ENCODE results near the gene DOCK4.

The DOCK4 gene

DNA sequence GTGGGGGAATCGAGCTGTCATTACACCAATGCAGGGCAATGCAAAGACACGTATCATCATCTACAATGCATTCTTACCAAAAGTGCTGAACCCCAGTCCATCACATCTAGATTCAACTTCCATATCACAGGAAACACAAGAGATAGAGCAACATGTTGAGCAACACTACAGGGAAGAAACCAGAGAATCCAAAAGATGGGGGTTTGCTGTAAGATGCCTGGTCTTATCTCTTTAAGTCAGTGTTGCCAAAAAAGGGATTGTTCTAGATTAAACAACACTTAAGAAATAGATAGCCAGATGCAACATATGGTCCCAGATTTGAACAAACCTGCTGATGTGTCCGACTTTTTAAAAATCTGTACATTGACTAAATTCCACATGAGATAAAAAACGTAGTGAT, 328.3 kb downstream of the DOCK4 start:
- DNase-seq = no peak

DNA sequence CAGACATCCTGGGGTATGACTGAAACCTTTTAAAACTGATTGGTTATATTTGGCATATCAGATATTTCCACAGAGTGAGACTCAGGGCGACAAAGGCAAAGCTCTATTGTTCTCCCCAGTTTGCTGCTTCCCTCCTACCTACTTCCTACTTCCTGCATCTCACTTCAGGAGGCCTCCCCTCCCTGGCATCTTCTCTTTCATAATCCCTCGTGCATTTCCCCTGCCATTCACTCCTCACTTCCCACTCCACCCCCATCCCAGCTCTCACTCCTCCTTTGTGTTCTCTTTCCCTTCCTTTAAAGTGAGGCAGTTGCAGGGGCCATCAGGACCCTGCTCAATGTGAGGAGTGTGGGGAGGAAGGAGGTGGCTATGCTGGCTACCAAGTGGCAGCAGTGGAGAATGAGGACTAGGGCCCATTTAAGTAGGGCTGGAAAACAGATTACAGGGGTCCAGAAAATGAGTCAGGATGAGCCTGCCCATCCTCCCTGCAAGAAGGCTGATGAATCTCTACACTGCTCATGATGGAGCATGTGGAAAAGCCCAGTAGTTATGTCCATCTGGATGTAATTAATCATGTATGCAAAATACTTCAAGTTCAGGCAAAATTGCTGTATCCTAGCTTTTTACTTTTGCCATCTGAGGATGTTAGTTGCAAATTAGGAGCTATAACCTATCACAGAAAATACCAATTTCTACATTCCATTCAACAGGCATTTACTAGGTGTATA, 332.1 kb downstream of the DOCK4 start:
- DNase-seq = no peak

DNA sequence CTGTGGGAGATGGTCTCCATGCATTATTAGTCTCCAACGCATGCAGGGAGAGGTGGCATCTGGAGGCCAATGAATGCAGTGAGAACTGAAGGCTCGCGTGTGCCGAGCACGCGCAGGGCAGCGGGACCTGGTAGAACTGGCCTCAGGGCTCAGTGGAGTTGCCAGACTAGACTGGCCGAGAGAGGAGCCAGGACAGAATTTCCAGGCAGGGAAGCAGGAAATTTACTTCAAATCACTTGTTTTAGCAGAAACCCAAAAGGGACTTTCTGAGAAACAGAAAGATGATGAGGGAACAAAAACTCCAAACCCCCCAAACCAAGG, 332.9 kb downstream of the DOCK4 start:
- DNase-seq = no peak

DNA sequence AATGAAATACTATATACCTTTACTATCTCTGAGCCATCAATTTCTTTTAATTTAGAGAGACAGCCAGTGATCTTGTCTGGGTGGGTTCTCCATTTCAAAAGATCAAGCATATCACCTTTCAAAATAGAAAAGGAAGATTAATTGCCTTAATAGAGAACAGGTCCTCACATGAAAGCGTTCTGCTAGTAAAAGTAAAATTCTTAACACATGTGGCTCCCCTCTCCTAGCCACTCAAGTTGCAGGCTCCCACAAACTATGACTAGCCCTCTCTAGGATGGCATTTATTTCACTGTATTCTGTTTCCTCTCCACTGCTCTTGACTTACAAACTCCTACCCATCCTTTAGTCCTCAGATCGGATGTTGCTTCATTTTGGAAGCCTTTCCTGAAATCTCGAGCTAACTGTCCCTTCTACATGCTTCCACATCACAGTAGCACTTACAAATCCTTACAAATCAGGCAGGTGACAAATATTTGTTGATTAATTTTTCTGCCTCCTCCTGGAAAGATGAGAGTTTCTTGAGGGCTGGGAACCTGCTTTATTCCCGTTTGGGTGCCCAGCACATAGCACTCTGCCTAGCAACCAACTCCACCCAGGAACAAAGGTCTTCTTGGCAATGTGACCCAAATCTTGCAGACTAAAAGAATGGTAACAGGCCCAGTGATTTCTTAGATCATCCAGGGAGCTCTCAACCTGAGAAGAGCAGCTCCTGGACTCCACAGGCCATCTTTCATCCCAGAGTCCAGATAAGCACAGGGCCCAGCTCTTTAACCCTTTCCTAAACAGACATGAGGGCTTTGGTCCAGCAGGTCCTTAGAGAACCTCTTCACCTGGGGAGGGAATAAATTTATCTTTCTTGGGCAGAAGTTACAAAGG, 333.5 kb downstream of the DOCK4 start:
- no peak for DNase-seq

DNA sequence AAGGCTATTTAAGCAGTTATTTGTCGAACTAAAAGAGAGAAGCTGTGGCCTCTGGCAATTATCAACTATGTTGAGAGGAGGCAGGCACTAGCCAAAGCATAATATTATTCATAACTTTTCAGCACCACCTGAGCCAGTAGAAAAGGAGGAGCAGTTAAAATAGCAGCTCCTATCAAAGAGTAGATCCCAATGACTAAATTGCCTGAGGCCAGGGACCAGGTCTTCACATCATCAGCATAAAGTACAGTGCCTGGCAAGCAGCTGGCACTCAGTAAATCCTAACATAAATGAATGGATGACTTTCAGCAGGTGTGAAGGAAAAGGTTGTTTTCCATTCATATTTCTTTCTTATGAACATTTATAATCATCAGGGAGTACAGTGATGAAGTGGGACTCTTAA, 334.9 kb downstream of the DOCK4 start:
- DNase-seq = no peak

DNA sequence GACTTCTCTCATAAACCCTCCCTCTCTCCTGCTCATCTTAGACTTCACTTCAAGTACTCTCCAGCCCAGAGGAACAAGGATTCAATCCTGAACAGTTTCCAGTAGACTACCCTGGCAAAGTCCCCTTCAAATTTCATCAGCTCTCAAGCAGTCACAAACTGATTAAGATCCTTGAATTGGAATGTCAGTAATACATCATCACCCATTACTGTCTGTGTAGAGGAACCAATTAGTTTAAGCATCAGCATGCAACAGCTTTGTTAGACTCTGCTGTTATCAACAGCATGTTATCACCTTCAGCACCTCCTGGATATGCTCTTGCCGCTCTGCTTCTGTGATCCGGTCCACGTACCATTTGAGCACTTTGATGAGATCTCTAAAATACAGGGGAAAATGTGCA, 336.9 kb downstream of the DOCK4 start:
- no peak for DNase-seq

DNA sequence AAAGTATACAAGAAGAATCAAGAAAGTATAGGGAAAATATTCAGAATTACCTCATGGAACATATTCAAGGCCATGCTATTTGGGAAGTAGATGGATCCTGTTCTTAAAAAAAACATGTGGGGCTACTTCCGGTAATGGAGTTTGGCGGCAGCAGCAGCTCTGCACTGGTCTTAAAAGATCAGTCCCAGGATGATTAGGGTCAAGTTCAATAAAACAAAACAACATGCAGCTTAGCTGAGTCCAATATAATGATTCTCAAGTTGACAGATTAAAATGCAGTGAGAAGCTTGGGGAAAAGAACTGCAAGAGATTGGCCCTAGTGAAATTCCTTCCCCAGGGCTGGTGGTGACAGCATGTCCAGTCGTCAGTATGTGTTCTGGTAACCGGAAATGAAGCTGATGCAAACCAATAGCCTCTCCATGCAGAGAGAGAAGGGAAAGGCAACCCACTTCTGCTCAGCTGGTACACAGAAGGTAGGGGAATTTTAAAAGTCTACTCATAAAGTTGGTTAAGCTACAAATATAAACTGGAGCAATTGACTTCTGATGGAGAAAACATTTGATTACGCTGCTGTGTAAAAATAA, 338.8 kb downstream of the DOCK4 start:
- no peak for DNase-seq

DNA sequence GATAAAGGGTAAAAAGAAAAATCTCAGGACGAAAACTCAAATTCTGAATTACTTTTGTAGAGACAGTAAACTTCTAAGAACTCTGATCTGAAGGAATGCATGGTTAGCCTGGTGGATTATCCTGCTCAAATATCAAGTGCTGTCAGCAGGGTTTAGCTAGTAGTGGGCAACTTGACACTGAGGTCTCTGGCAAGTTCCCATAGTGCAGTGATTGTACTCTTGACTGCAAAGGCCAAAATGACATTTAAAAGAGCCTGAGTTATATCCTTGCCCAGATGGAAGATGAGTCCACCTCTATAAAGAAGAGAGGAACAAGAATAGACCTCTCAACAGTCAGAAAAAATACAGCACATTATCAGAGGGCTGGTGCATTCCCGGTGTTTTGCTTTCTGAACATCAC, 339.4 kb downstream of the DOCK4 start:
- no peak for DNase-seq

DNA sequence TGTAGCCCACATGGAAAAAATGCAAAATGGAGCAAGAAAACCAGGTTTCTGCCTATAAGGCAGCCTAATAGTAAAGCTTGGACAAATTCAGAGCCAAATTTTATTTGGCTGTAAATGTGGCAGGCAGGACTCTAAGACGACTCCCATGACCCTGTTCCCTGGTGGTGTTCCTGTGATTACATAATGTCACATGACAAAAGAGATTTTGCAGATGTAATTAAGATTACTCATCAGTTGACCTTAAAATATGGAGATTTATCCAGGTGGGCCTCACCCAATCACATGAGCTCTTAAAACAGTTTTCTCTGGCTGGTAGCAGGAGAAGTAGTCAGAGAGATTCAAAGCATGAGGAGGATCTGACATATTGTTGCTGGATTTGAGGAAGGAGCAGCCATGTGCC, 340.8 kb downstream of the DOCK4 start:
- DNase-seq = no peak

DNA sequence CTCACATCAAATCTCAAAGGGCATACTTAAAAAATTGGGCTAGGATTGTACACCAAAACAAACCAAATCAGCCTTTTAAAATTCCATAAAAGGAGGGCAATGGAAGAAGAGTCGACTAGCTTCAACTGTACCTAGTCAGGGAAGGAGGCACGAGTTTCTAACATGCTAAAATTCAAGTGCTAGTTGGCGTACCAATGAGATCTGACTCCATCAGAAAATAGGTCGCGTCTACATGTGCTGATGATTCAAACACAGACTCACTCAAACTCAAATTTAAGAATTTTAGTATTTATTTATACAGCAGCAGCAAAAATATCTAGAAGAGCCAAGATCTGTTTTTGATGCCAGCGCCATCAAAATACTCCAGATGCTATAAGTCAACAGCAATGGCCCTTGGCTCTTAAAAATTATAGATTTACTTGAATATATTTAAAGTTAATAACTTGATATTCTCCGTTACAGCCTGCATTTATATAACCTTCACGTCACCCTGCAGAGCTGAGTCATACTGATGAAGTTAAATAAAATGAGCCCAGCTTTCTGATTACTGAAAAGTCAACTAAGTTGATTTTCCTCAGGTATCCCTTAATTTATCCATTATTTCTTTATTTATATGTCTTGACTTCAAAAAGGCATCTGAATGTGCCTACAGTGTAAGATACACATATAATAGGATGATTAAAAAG, 341.8 kb downstream of the DOCK4 start:
- no peak for DNase-seq

DNA sequence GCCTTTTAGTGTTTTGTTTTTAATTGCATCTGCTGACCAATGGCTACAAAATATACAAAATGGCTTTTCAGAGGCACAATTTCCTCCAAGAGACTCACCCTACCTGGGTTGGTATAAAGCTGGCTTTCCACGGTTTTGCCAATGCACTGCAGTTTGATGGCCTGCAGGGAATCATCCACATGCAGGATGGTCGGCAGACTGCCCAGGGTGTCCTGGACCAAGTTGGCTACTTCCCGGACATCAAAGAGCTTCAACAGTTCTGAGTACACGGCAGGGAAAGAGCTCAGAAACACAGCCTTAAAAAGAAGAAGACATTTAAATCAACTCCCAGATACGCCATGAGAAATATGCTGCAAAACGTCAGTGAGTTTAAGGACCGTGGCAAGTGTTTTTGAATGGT, 342.9 kb downstream of the DOCK4 start:
- DNase-seq = no peak

DNA sequence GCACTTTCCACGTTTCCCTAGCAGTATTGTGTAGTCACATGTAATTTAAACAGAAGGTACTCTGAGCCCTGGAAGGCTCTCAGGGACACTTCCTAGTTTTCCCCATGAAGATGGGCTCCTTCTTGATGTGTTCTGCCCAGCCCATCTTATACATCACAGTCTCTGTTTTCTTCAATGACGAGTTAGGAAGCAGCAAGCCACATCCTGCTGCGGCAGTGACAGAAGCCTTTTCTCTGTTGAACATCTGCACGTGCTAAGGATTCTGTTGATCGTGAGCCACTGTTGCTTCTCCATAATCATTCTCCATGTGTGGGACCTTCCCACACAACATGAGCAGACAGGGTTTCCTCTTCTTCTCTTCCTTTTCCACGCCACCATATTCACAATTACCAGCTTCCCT, 346.0 kb downstream of the DOCK4 start:
- DNase-seq = no peak

DNA sequence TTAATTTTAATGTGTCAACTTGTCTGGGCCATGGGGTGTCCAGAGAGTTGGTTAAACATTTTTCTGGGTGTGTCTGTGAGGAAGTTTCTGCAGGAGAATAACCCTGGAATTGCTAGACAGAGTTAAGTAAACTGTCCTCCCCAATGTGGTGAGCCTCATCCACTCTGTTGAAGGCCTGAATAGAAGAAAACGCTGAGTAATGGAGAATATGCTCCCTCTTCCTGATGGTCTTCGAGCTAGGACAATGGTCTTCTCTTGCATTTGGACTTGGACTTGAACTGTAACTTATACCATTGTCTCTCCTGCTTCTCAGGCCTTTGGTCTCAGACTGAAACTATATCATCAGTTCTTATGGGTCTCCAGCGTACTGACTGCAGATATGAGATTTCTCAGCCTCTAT, 347.9 kb downstream of the DOCK4 start:
- DNase-seq = no peak

DNA sequence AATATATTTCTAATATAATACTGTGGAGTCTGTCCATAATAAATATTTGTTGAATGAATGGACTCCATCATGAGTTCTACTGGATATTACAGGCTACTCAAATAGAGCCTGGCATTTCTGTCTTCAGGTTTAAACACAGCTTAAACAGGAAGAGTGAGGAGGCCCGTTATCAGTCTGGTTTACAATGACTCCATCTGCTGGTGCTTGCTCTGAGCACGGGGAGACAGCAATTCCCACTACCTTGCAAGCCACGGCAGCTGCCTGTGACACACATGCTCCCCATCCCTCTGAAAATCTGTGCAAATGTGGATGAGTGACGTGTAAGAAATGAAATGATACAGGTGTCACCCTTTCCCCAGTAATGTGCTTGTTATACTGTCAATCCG, 350.4 kb downstream of the DOCK4 start:
- no peak for DNase-seq

DNA sequence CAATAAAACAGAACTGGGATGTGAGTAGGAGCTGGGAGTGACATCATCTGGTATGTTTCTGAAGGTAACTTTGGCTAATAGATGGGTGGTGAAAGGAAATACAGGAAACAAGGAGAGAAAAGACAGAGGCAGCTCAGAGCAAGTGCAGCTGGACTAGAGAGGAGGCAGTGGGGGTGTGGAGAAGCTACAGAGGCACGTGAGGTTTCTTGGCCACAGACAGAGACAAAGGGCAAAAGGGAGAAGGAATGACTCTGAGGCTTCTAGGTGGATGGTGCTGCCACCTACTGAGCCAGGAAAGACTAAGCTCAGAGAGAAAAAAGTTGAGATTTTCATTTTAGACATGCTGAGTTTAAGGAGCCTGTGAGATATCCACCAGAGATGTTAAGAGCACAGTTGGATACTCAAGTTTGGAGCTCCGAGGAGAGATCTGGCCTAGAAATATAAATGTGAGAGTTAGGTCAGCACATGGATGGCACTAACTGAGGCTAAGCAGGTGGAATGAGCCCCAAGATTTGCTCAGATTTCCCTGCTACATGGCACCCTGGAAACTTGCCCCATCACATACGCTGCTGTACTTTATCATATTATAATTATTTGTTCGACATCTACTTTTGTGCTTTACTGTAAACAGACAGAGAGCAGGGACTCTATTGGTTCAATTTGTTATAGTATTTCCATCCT, 350.9 kb downstream of the DOCK4 start:
- DNase-seq = no peak

DNA sequence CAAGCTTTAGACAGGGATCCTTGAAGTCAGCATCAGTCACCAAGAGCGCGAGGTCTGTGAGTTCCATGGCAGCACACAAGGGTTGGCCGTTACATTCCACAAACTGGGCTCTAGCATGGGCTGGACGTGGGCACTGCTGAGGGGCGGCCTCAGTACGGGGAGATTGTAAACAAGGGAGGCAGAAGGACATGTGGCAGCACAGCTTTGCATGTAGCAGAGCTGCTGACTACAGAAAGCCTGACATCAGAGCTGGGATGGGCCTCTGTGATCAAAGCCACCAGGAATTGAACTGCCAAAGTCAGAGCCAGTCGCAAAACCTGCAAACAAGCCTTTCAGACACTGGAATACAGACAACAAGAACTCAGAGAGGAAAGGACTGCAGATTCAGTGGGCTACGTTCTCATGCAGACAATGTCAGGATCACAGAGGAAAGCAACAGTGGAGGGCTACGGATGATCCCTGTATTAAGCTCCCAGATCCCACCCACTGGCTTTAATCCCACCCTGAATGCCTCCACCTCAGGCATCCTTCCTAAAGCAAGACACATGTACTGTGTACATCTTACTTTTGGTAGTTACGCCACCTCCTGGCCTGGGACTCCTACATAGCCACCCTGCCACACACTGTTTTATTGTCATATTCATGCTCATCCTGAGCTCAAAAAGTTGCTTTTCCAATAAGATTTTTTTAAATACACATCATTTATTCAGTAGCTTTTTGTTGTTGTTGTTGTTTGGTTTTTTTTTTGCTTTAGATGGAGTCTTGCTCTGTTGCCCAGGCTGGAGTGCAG, 352.8 kb downstream of the DOCK4 start:
- DNase-seq = no peak

DNA sequence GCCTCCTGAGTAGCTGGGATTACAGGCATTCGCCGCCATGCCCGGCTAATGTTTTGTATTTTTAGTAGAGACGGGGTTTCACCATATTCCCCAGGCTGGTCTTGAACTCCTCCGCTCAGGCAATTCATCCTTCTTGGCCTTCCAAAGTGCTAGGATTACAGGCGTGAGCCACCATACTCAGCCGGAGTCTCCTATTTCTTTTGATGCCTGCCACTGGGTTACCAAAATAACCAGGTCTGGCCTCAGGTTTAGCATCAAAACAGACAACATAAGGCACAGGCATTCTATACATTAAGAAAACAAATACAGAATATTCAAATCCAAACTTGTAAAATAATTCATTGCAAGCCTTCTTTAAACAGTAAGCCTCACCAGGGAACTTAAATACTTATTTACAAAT, 354.1 kb downstream of the DOCK4 start:
- no peak for DNase-seq

DNA sequence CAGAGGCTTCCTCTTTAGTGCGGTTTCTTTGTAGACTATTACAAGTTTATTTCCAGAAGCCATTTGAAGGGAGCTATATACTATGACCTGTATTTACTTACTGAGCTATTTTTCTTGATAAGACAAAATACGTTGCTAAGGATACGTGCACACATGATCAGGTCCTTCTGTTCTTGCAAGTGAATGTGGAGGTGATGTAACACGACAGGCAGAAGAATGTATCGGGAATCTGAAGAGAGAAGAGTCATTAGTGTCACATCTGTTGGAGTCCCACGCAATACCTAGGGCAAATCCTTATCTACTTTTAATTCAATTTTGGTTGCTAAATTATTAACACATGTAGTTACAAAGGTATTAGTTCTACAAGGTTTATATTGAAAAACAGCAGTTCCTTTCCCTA, 359.3 kb downstream of the DOCK4 start:
- no peak for DNase-seq

DNA sequence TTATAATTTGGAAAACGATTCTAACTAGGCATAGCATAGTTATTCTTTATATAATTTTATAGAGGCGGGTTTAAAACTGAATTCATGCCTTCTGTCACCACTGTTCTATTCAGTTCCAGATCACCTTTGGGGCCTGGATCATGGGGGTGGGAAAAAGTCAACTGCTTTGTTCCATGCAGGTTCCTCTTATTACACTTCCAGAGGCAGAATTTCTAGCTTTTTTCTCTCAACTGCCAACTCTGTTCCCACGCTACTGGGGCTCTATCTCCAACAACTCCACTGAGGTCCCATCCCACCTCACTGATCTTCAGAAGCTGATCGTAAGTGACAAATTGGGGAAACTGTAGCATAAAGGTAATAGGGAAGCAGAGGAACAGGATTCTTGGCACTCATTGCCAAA, 360.3 kb downstream of the DOCK4 start:
- no peak for DNase-seq

DNA sequence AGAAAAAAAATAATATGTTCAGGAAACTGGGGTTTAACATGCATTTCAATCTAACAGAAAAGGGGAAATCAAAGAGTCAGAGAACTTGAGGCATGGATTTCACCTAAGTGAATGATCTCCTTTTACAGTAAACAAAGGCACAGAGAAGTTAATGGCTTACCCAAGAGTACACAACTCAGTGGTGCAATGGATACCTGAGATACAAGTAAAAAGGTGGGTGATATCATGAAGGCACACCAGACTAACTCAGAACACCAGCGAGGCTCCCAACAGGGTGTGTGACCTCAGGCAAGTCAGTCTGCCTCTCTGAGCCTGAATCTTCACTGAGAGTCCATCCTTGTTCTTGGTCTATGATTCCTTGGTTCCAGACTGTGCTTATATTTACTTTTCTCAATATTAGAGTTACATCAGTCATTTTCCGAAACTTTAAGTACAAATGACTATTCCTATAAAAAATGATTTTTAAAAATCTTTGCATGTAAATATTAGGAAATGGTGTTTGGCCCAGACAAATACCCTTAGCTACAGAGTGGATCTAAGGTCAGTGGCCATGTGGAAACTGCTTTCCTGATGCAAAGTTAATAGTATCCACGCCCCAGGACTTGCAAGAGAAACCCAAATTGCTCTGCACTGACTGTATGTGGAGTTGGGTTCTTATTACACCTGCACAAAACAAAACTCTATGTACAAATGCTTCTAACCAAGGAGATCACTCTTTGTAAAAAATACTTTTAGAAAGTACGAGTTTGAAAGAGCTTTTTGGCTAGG, 361.1 kb downstream of the DOCK4 start:
- no peak for DNase-seq

DNA sequence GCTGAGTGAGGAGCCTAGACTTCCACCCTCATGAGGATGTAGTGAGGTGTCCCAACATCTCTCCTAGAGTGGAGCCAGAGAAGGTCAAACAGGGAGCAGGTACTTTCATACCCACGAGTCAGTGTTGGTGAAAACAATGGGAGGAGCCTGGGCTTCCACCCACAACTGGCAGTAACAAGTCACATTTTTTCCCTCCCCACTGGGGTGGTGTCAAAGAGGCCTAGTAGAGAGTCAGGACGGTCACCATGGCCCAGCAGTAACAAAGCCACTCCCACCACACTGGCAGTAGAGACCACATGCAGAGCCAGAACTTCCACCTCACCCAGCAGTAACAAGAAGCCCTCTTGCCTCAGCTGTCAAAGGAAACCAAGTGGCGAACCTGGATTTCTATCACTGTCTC, 363.7 kb downstream of the DOCK4 start:
- DNase-seq = no peak

All from activated CD4-positive, alpha-beta T cell treated with anti-CD3 and anti-CD28 coated beads, Interleukin-2, amount 50 U/mL, for 1 hour (primary cell).